ENCODE measurements around the gene STK32C.

STK32C gene

GRCh38 chr10:132202070-132202970 lies 105.4 kb downstream of the STK32C start:
- H3K4me3 ChIP-seq (ENCODE audit: low read length): no peak overlapping the region
- no peak for DNase-seq (ENCODE audit: low read depth)
- TF ChIP-seq CTCF (conservative IDR thresholded peaks at IDR 0.05; ENCODE audit: low read depth, low read length): no peak

GRCh38 chr10:132201111-132201969 lies 106.4 kb downstream of the STK32C start:
- no peak for DNase-seq (ENCODE audit: low read depth)
- no peak for TF ChIP-seq CTCF (conservative IDR thresholded peaks at IDR 0.05; ENCODE audit: low read depth, low read length)

GRCh38 chr10:132200344-132201110 lies 107.2 kb downstream of the STK32C start:
- no peak for TF ChIP-seq CTCF (conservative IDR thresholded peaks at IDR 0.05; ENCODE audit: low read depth, low read length)
- DNase-seq (ENCODE audit: low read depth): no peak
- no peak overlapping the region for H3K4me3 ChIP-seq (ENCODE audit: low read length)

More at GRCh38 chr10:132201111-132201969, 106.4 kb downstream of the STK32C start:
- H3K4me3 ChIP-seq (ENCODE audit: low read length): no peak overlapping the region

GRCh38 chr10:132199854-132200311 lies 107.9 kb downstream of the STK32C start:
- no peak overlapping the region for H3K4me3 ChIP-seq (ENCODE audit: low read length)
- no peak for DNase-seq (ENCODE audit: low read depth)

GRCh38 chr10:132199268-132199853 lies 108.4 kb downstream of the STK32C start:
- no peak for TF ChIP-seq CTCF (conservative IDR thresholded peaks at IDR 0.05; ENCODE audit: low read depth, low read length)
- no peak for DNase-seq (ENCODE audit: low read depth)
- no peak overlapping the region for H3K4me3 ChIP-seq (ENCODE audit: low read length)

More at GRCh38 chr10:132199854-132200311, 107.9 kb downstream of the STK32C start:
- TF ChIP-seq CTCF (conservative IDR thresholded peaks at IDR 0.05; ENCODE audit: low read depth, low read length): no peak

All from retinal pigment epithelial cell (primary cell).